Spleen (tissue), 11 donors: ENCODE results near the gene CLDN24. TPM values are rescaled to one million over a fixed set of nuclear protein-coding genes. Genes with fewer than 3 reads are reported as not detected.

Experiments
- DNase-seq: peaks from one replicate; pipeline ENCODE4 v3.0.0-alpha.2; 2020
- H3K27ac ChIP-seq, 8 donors: fragments of 200-600 bp; sonication (generic) in 7 of 8; 1 replicate in 4 of 8; 2 replicates in 4 of 8; pipeline versions ENCODE4 v1.5.0 to v1.8.0; 2016 to 2021; ENCODE audit warnings: inconsistent platforms in 4 of 8, mild to moderate bottlenecking in 4 of 8, moderate library complexity in 1 of 8
- H3K27me3 ChIP-seq, 7 donors: fragments of 200-600 bp; sonication (generic) in 6 of 7; replicated peaks in 1 of 7; 1 replicate in 4 of 7; 2 replicates in 3 of 7; pipeline versions ENCODE4 v1.5.0 to v1.8.0; 2016 to 2021; ENCODE audit warnings: inconsistent platforms in 3 of 7, mild to moderate bottlenecking in 1 of 7
- H3K36me3 ChIP-seq, 6 donors: fragments of 200-600 bp; sonication (generic) in 5 of 6; 1 replicate in 4 of 6; 2 replicates in 2 of 6; pipeline versions ENCODE4 v1.5.0 to v1.8.0; 2016 to 2021; ENCODE audit warnings: inconsistent platforms in 2 of 6
- H3K4me1 ChIP-seq, 6 donors: fragments of 200-600 bp; sonication (generic) in 5 of 6; 1 replicate in 3 of 6; 2 replicates in 3 of 6; pipeline versions ENCODE4 v1.5.0 to v1.8.0; 2016 to 2021; ENCODE audit warnings: inconsistent platforms in 3 of 6
- H3K4me3 ChIP-seq, 8 donors: fragments of 200-600 bp; sonication (generic) in 7 of 8; 1 replicate in 4 of 8; 2 replicates in 4 of 8; pipeline versions ENCODE4 v1.5.0 to v1.8.0; 2016 to 2021; ENCODE audit warnings: inconsistent platforms in 4 of 8, mild to moderate bottlenecking in 4 of 8, moderate library complexity in 2 of 8
- H3K9me3 ChIP-seq, 8 donors: fragments of 200-600 bp; sonication (generic) in 7 of 8; 1 replicate in 4 of 8; 2 replicates in 4 of 8; pipeline versions ENCODE4 v1.5.0 to v1.8.0; 2016 to 2021; ENCODE audit warnings: inconsistent platforms in 4 of 8
- CTCF ChIP-seq, 11 experiments: fragments of 200-600 bp in 7 of 11; fragments of 450-650 bp in 4 of 11; sonication (generic) in 4 of 11; IDR thresholded peaks in 8 of 11; conservative IDR thresholded peaks in 3 of 11; 1 replicate in 7 of 11; 2 replicates in 4 of 11; pipeline versions ENCODE4 v1.4.0 to v1.8.0; 2016 to 2021; ENCODE audit warnings: antibody characterized with exemption in 11 of 11, inconsistent platforms in 4 of 11, mild to moderate bottlenecking in 1 of 11
- POLR2A ChIP-seq, 3 donors: fragments of 450-650 bp; IDR thresholded peaks; one replicate each; pipeline ENCODE4 v1.5.1; 2017; ENCODE audit warnings: antibody characterized with exemption in 3 of 3, mild to moderate bottlenecking in 1 of 3
- POLR2AphosphoS5 ChIP-seq, 3 donors: sonication (generic); formaldehyde crosslinking; IDR thresholded peaks; one replicate each; pipeline ENCODE4 v1.5.1; 2017; ENCODE audit warnings: antibody characterized with exemption in 3 of 3
- WGBS, 5 donors: extraction: QIAGEN DNeasy Blood & Tissue Kit in 3 of 5; methylation state at CpG; one replicate each; pipeline versions ENCODE4 v1.1.5 to v1.1.7; 2013 to 2018; 5-methylcytosine and 5-hydroxymethylcytosine counted together
- intact Hi-C: fragments of 100-400 bp; cut with DNase I; formaldehyde crosslinking; loops from one replicate; pipeline ENCODE4 v1.15.0; 2023; ENCODE audit warnings: low total_unique reads
- polyA plus RNA-seq, 3 donors: library from polyadenylated mRNA; stranded (reverse); fragments of 200-250 nt; gene quantifications; one replicate each; pipeline ENCODE4 v1.2.1, GENCODE V29; 2013
- total RNA-seq, 7 donors: library from RNA; depleted of rRNA in 3 of 7; stranded (reverse); fragments of >200 nt in 3 of 7; fragmentation: NEBNext Ultra II Directional in 4 of 7; extraction: Animal tissue kit (Norgen Biotek cat#: 25700) in 4 of 7; gene quantifications; one replicate each; pipeline versions ENCODE4 v1.1.0 to v1.2.1, GENCODE V29; 2016 to 2021
- donor health status: healthy with polysubstance abuse.
- donor health status: DM: no; HTN: no; CAD: no; lungs with moderate emphysema.
- donor health status: DM: no; HTN: no; CAD: no.
- donor health status: Bipolar disorder and iron deficiency.
- donor health status: healthy.
- donor health status: DM: no; HTN: no; CAD: no.
- donor health status: DM: yes; HTN: yes; CAD: no.

CLDN24 gene
- total and polyA plus RNA-seq, 10 donors = not detected

- H3K36me3 ChIP-seq = no peaks in the 10 kb centered on the region
- H3K4me3 ChIP-seq = peak overlapping the region in 1 of 8 donors; percentile 27
- no peak overlapping the region for H3K27ac ChIP-seq
- H3K4me1 ChIP-seq = peaks cover 0 to 15% (median 5%) of the 10 kb centered on the region in 6 donors
- intact Hi-C loops = no loop called here
- DNase-seq = peak; percentile 66
- WGBS, 5 donors = 21 to 39% (median 28%) methylated on average over 30 to 40 of the region's 40 CpGs
- H3K9me3 ChIP-seq = no peaks in the 10 kb centered on the region
- peaks cover 0 to 48% (median 0%) of the 10 kb centered on the region in 7 donors for H3K27me3 ChIP-seq
- TF ChIP-seq POLR2AphosphoS5 (IDR thresholded peaks at IDR 0.05) (no peak), CTCF (IDR thresholded peaks at IDR 0.05 in 8 of 11, conservative IDR thresholded peaks at IDR 0.05 in 3 of 11) (no peak)
Measured at GRCh38 chr4:183342541-183343533, 20.6 kb upstream of the CLDN24 start.

- TF ChIP-seq POLR2AphosphoS5 (IDR thresholded peaks at IDR 0.05) (no peak), POLR2A (IDR thresholded peaks at IDR 0.05) (no peak), CTCF (IDR thresholded peaks at IDR 0.05 in 8 of 11, conservative IDR thresholded peaks at IDR 0.05 in 3 of 11) (no peak)
- no peaks in the 10 kb centered on the region for H3K36me3 ChIP-seq
- intact Hi-C loops = no loop called here
- H3K4me1 ChIP-seq = peaks cover 0 to 5% (median 3%) of the 10 kb centered on the region in 6 donors
- no peak overlapping the region for H3K4me3 ChIP-seq
- whole genome bisulfite sequencing, 5 donors = 76 to 90% (median 87%) methylated on average over 7 of the region's 7 CpGs
- peaks cover 0 to 15% (median 0%) of the 10 kb centered on the region in 7 donors for H3K27me3 ChIP-seq
- no peaks in the 10 kb centered on the region for H3K9me3 ChIP-seq
- peak; percentile 58 for DNase-seq
- no peak overlapping the region for H3K27ac ChIP-seq
Measured at GRCh38 chr4:183337833-183338232, 15.6 kb upstream of the CLDN24 start.

GRCh38 chr4:183337349-183337748, 15.1 kb upstream of the CLDN24 start:
- TF ChIP-seq POLR2A (IDR thresholded peaks at IDR 0.05) = no peak
- no peak for TF ChIP-seq CTCF (IDR thresholded peaks at IDR 0.05 in 8 of 11, conservative IDR thresholded peaks at IDR 0.05 in 3 of 11)
- TF ChIP-seq POLR2AphosphoS5 (IDR thresholded peaks at IDR 0.05) = no peak
- intact Hi-C loops = no loop called here
- peaks cover 0 to 3% (median 0%) of the 10 kb centered on the region in 6 donors for H3K4me1 ChIP-seq
- no peaks in the 10 kb centered on the region for H3K9me3 ChIP-seq
- no peak overlapping the region for H3K27ac ChIP-seq
- H3K27me3 ChIP-seq = peaks cover 0 to 12% (median 0%) of the 10 kb centered on the region in 7 donors
- DNase-seq = peak; percentile 51
- no peak overlapping the region for H3K4me3 ChIP-seq
- 65 to 83% (median 74%) methylated on average over 4 to 9 of the region's 9 CpGs for WGBS, 5 donors
- no peaks in the 10 kb centered on the region for H3K36me3 ChIP-seq

GRCh38 chr4:183335369-183335940, 13.2 kb upstream of the CLDN24 start:
- intact Hi-C loops = no loop called here
- no peak for TF ChIP-seq POLR2A (IDR thresholded peaks at IDR 0.05)
- TF ChIP-seq POLR2AphosphoS5 (IDR thresholded peaks at IDR 0.05) = no peak
- TF ChIP-seq CTCF (IDR thresholded peaks at IDR 0.05 in 8 of 11, conservative IDR thresholded peaks at IDR 0.05 in 3 of 11) = no peak
- Histone ChIP-seq H3K9me3 (no peaks in the 10 kb centered on the region), H3K27ac (no peak overlapping the region), H3K36me3 (no peaks in the 10 kb centered on the region), H3K4me3 (no peak overlapping the region), H3K27me3 (peaks cover 0 to 7% (median 0%) of the 10 kb centered on the region in 7 donors), H3K4me1 (peaks cover 0 to 3% (median 0%) of the 10 kb centered on the region in 6 donors)
- 55 to 66% (median 58%) methylated on average over 3 of the region's 3 CpGs for WGBS, 5 donors
- no peak for DNase-seq
